GM13977 (cell line): Measurements from ENCODE around the gene OBP2B.

ENCODE experiments used
- DNase-seq: peaks from one replicate; pipeline ENCODE4 v3.0.0; 2012; ENCODE audit warnings: low spot score
- in situ Hi-C: fragments of 300-500 bp; cut with MboI; formaldehyde crosslinking; loops from one replicate; pipeline ENCODE4 v1.12.0; 2022; ENCODE audit warnings: low sequenced_read_pairs, low pct_unique_long_range_greater_than_20kb, mixed read lengths, inconsistent platforms; ENCODE audit not compliant: unreplicated experiment
- TF ChIP-seq, protein P1 (sequence below): IDR thresholded peaks from 2 replicates; pipeline ENCODE4 v1.5.1; 2012; ENCODE audit warnings: mild to moderate bottlenecking, control low read depth; ENCODE audit not compliant: insufficient read depth; ENCODE audit errors: extremely low read depth, missing control alignments

OBP2B gene

GRCh38 chr9:133167769-133168168, 41.3 kb downstream of the OBP2B start:
- TF ChIP-seq, protein P1, sequence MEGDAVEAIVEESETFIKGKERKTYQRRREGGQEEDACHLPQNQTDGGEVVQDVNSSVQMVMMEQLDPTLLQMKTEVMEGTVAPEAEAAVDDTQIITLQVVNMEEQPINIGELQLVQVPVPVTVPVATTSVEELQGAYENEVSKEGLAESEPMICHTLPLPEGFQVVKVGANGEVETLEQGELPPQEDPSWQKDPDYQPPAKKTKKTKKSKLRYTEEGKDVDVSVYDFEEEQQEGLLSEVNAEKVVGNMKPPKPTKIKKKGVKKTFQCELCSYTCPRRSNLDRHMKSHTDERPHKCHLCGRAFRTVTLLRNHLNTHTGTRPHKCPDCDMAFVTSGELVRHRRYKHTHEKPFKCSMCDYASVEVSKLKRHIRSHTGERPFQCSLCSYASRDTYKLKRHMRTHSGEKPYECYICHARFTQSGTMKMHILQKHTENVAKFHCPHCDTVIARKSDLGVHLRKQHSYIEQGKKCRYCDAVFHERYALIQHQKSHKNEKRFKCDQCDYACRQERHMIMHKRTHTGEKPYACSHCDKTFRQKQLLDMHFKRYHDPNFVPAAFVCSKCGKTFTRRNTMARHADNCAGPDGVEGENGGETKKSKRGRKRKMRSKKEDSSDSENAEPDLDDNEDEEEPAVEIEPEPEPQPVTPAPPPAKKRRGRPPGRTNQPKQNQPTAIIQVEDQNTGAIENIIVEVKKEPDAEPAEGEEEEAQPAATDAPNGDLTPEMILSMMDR, result no peak
- DNase-seq, result no peak
- in situ Hi-C loops, result no loop called here

- no peak for DNase-seq
- in situ Hi-C loops, result no loop called here
- TF ChIP-seq, protein P1, result no peak
Observed at GRCh38 chr9:133167096-133167730, 41.8 kb downstream of the OBP2B start.

GRCh38 chr9:133166392-133166791, 42.7 kb downstream of the OBP2B start:
- TF ChIP-seq, protein P1, result no peak
- DNase-seq, result no peak
- in situ Hi-C loops, result no loop called here

- in situ Hi-C loops, result no loop called here
- TF ChIP-seq, protein P1, result no peak
- no peak for DNase-seq
Observed at GRCh38 chr9:133165452-133165730, 43.7 kb downstream of the OBP2B start.

- DNase-seq, result no peak
- in situ Hi-C loops, result no loop called here
- TF ChIP-seq, protein P1, result no peak
Observed at GRCh38 chr9:133164191-133164590, 44.9 kb downstream of the OBP2B start.

DNA sequence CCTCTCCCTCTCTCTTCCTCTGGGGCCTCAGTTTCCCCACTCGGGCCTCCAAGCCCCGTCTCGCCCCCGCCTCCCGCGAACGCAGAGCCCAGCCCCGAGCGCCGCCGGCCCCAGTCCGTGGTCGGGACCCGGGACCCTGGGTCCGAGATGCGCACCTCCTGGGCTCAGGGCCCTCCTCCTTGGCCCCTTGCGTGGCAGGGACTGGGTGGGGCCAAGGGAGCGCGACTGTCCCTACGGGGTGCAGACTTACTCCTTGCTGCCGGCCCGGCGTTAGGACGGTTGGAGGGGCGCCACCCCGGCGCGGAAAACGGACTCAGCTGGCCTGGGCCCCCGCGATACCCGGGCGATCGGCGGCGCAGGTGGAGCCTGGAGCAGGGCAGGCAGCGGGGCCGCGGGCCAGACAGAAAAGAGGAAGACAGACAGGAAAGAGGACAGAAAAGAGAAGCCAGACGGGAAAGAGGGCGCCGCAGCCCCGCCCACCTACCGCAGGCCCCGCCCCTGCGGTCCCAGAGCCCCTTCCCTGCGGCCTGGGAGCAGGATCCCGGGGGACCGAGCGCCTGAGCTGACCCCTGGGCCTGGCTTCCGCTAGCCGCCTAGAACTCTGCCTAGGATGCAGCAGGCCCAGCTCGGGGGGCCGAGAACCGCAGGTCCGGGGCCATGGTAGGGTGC, 45.4 kb downstream of the OBP2B start, which contains the start of gene GBGT1:
TSS of gene GBGT1 (minus strand) at position 411 of the 669 bp plus-strand sequence. CDS start 1,502 bp downstream, outside the sequence.
- DNase-seq, result peak; percentile 69
- TF ChIP-seq, protein P1, result no peak
- in situ Hi-C loops, result no loop called here
